Skeletal muscle satellite cell (primary cell): ENCODE measurements around the gene AEN.
"Not testable (repeated sequence)": the region's sequence is repeated elsewhere in the genome, so short reads cannot be mapped to it uniquely, and the experiment has no call there.

Experiments used
- H3K27me3 ChIP-seq: 2 replicates; pipeline ENCODE4 v1.7.0; 2013; ENCODE audit warnings: low read length; ENCODE audit not compliant: control insufficient read depth, insufficient read depth
- H3K36me3 ChIP-seq: 2 replicates; pipeline ENCODE4 v1.7.0; 2013; ENCODE audit warnings: mild to moderate bottlenecking, control low read depth, low read length; ENCODE audit not compliant: insufficient read depth
- H3K4me1 ChIP-seq: 2 replicates; pipeline ENCODE4 v1.7.0; 2013; ENCODE audit warnings: low read length; ENCODE audit not compliant: control insufficient read depth, insufficient read depth
- H3K4me2 ChIP-seq: 2 replicates; pipeline ENCODE4 v1.7.0; 2013; ENCODE audit warnings: mild to moderate bottlenecking, low read length
- H3K4me3 ChIP-seq: 2 replicates; pipeline ENCODE4 v1.7.0; 2013; ENCODE audit warnings: low read length
- H3K9ac ChIP-seq: 2 replicates; pipeline ENCODE4 v1.7.0; 2013; ENCODE audit warnings: mild to moderate bottlenecking, low read depth, low read length, moderate library complexity
- H3K9me3 ChIP-seq: replicated peaks from 2 replicates; pipeline ENCODE4 v1.7.0; 2013; ENCODE audit warnings: mild to moderate bottlenecking, control low read depth, low read length

AEN gene

DNA sequence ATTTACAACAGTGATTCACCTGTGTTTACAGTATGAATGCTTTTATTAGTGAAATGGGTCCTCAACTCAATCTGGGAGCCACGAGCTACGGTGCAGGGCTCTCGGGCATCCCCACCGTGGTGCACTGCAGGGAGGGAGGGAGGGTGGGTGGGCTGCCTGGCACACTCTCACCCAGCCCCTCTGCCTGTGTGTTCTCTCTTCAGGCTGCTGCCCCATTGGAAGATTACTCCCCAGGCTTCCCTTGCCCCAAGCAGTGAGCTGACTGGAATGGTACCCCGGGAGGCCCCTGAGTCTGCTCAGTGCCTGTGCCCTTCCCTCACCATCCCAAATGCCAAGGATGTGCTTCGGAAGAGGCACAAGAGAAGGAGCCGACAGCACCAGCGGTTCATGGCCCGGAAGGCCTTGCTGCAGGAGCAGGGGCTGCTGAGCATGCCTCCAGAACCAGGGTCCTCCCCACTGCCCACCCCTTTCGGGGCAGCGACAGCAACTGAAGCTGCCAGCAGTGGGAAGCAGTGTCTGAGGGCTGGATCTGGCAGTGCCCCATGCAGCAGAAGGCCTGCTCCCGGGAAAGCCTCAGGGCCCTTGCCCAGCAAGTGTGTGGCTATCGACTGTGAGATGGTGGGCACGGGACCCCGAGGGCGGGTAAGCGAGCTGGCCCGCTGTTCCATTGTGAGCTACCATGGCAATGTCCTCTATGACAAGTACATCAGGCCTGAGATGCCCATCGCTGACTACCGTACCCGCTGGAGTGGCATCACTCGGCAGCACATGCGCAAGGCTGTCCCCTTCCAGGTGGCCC is 5.0 kb downstream of the AEN start:
- peaks cover 35% of the 10 kb centered on the region for H3K4me1 ChIP-seq
- no peaks in the 10 kb centered on the region for H3K27me3 ChIP-seq
- no peak overlapping the region for H3K9ac ChIP-seq
- peaks cover 64% of the 10 kb centered on the region for H3K36me3 ChIP-seq
- H3K9me3 ChIP-seq = no peaks in the 10 kb centered on the region
- no peak overlapping the region for H3K4me3 ChIP-seq
- no peak overlapping the region for H3K4me2 ChIP-seq

GRCh38 chr15:88627463-88627862 is 6.3 kb downstream of the AEN start:
- H3K4me2 ChIP-seq = no peak overlapping the region
- H3K9me3 ChIP-seq = no peaks in the 10 kb centered on the region
- peaks cover 74% of the 10 kb centered on the region for H3K36me3 ChIP-seq
- H3K27me3 ChIP-seq = no peaks in the 10 kb centered on the region
- no peak overlapping the region for H3K9ac ChIP-seq
- H3K4me3 ChIP-seq = no peak overlapping the region
- H3K4me1 ChIP-seq = peaks cover 35% of the 10 kb centered on the region

- Histone ChIP-seq H3K4me2 (no peak overlapping the region), H3K4me3 (no peak overlapping the region), H3K9me3 (no peaks in the 10 kb centered on the region), H3K4me1 (peaks cover 32% of the 10 kb centered on the region), H3K36me3 (peaks cover 76% of the 10 kb centered on the region), H3K9ac (no peak overlapping the region), H3K27me3 (no peaks in the 10 kb centered on the region)
Measured at GRCh38 chr15:88628018-88628654, 7.0 kb downstream of the AEN start.

- H3K9ac ChIP-seq = no peak overlapping the region
- no peaks in the 10 kb centered on the region for H3K9me3 ChIP-seq
- H3K4me2 ChIP-seq = no peak overlapping the region
- H3K4me3 ChIP-seq = no peak overlapping the region
- peaks cover 22% of the 10 kb centered on the region for H3K4me1 ChIP-seq
- peaks cover 73% of the 10 kb centered on the region for H3K36me3 ChIP-seq
- no peaks in the 10 kb centered on the region for H3K27me3 ChIP-seq
Measured at GRCh38 chr15:88629071-88629470, 7.9 kb downstream of the AEN start.

DNA sequence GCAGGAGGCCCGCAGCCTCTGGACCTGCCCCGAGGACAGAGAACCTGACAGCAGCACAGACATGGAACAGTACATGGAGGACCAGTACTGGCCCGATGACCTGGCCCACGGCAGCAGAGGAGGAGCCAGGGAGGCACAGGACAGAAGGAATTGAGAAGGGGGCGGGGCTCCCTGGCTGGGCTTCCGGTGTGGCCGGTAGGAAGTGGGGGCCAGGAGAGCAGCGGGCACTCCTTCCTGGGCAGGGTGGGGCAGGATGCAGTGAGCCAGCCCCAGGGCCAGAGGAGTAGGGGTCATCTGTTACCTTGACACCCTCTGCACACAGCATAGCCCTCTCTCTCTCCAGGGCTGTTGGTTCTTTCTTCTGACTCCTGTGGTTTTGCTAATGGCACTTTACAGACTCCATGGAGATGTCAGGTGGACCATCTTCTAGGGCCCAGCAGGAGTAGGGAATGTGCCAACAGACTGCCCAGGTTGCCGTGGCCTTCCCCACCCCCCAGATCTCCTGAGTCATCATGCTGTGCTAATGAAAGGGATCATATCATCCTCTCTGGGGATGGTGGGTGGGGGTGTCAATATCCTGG is 9.1 kb downstream of the AEN start:
- no peaks in the 10 kb centered on the region for H3K9me3 ChIP-seq
- no peak overlapping the region for H3K9ac ChIP-seq
- peaks cover 13% of the 10 kb centered on the region for H3K4me1 ChIP-seq
- no peak overlapping the region for H3K4me2 ChIP-seq
- no peak overlapping the region for H3K4me3 ChIP-seq
- no peaks in the 10 kb centered on the region for H3K27me3 ChIP-seq
- H3K36me3 ChIP-seq = peaks cover 79% of the 10 kb centered on the region

DNA sequence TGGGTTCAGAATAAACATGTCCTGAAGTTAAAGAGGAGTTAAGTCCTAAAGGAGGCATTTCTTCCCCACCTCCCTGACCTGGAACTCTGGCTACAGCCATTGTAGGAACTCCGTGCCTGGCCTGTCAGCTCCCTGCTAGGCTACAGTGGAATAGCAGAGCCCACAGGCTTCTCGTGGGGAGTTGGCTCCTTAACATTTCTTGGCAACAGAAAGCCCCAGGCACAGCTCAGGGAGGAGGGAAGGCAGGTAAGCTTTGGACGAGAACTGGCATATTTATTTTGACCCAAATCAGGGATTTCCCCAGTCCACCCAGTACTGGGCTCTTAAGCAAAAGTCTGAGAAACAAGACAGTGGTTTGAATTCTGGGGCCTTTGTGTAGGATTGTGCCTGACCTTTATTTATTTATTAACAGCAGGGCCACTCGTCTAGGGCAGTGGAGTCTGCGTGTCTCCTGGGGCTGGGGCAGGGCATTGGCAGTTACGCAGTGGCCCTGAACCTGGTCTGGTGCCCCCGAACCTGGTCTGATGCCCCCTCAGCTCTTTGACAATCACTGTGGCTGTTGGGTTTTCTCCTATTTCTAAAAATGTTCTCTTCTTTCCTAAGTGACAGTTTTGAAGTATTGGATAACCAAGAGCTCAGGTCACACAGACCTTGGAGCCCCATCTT is 9.8 kb downstream of the AEN start:
- H3K9ac ChIP-seq = no peak overlapping the region
- H3K27me3 ChIP-seq = no peaks in the 10 kb centered on the region
- peaks cover 17% of the 10 kb centered on the region for H3K4me1 ChIP-seq
- no peaks in the 10 kb centered on the region for H3K9me3 ChIP-seq
- H3K4me2 ChIP-seq = no peak overlapping the region
- no peak overlapping the region for H3K4me3 ChIP-seq
- peaks cover 83% of the 10 kb centered on the region for H3K36me3 ChIP-seq

DNA sequence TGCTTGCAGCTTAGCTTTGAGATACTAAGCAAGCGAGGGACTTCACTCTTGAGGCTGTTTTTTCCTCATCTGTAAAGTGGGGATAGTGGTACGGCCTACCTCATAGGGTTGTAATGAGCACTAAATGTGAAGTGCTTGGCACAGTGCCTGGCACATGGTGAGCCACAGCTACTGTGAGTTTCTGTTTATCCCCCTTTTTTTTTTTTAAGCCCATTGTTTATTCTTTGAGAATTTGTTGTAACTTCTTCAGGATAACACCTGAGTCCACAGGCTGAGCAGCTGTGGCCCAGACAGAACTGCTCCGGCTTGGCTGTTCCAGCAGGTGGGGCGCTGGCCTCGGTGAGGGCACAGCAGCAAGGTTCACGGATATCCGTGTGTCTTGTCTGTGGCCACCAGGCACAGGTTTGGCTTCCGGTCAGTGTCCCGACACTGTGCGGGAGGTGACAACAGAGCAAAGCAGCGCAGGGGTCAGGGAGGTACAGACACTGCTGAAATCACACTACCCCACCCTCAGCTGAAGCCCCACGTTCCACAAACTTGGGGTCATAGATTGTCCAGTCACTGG is 10.4 kb downstream of the AEN start:
- Histone ChIP-seq H3K4me2 (no peak overlapping the region), H3K27me3 (no peaks in the 10 kb centered on the region), H3K9me3 (no peaks in the 10 kb centered on the region), H3K4me3 (no peak overlapping the region), H3K9ac (no peak overlapping the region), H3K4me1 (peaks cover 17% of the 10 kb centered on the region), H3K36me3 (peaks cover 77% of the 10 kb centered on the region)

DNA sequence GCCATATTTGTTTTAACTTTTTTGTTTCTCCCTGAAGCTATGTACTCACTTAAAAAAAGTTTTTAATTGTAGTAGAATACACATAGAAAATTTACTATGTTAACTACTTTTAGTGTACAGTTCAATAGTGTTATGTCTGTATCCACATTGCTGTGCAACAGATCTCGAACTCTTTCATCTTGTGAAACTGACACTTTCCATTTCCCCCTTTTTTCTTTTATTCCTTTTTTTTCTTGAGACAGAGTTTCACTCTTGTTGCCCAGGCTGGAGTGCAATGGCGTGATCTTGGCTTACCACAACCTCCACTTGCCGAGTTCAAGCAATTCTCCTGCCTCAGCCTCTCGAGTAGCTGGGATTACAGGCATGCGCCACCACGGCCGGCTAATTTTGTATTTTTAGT is 11.7 kb downstream of the AEN start:
- H3K4me3 ChIP-seq, H3K9ac ChIP-seq, H3K27me3 ChIP-seq, H3K4me2 ChIP-seq, H3K9me3 ChIP-seq: not testable (repeated sequence)
- H3K36me3 ChIP-seq = peaks cover 65% of the 10 kb centered on the region
- H3K4me1 ChIP-seq = peaks cover 21% of the 10 kb centered on the region

- H3K36me3 ChIP-seq = peaks cover 48% of the 10 kb centered on the region
- no peaks in the 10 kb centered on the region for H3K9me3 ChIP-seq
- no peak overlapping the region for H3K9ac ChIP-seq
- H3K4me3 ChIP-seq = no peak overlapping the region
- no peak overlapping the region for H3K4me2 ChIP-seq
- H3K27me3 ChIP-seq = no peaks in the 10 kb centered on the region
- peaks cover 34% of the 10 kb centered on the region for H3K4me1 ChIP-seq
Measured at GRCh38 chr15:88634449-88634848, 13.3 kb downstream of the AEN start.

DNA sequence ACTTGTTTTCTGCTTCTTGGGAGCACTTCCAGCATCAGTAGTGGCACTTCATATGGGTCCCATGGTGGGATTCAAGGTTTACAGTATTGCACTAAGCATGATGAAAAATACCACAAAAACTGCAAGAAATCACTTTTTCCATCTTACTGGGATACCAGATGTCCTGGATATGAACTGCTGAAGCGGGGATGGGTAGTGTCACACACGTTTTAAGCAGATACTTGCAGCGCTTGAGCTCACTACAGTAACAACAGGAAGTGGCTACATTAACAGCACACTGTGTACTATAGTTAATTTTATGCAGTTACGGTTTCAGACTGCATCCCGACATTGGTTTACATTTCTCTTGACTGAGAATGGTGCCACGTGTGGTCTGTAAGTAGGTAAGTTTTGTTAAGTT is 14.2 kb downstream of the AEN start:
- H3K36me3 ChIP-seq = peaks cover 40% of the 10 kb centered on the region
- peaks cover 28% of the 10 kb centered on the region for H3K4me1 ChIP-seq
- no peak overlapping the region for H3K4me3 ChIP-seq

GRCh38 chr15:88636050-88636449 is 14.9 kb downstream of the AEN start:
- H3K4me1 ChIP-seq = peaks cover 24% of the 10 kb centered on the region
- no peak overlapping the region for H3K9ac ChIP-seq
- no peak overlapping the region for H3K4me3 ChIP-seq

More for the DNA sequence above, 14.2 kb downstream of the AEN start:
- no peak overlapping the region for H3K9ac ChIP-seq
- no peaks in the 10 kb centered on the region for H3K27me3 ChIP-seq
- H3K9me3 ChIP-seq = no peaks in the 10 kb centered on the region
- H3K4me2 ChIP-seq = no peak overlapping the region

More at GRCh38 chr15:88636050-88636449, 14.9 kb downstream of the AEN start:
- peaks cover 32% of the 10 kb centered on the region for H3K36me3 ChIP-seq
- H3K9me3 ChIP-seq = no peaks in the 10 kb centered on the region
- H3K4me2 ChIP-seq = no peak overlapping the region
- no peaks in the 10 kb centered on the region for H3K27me3 ChIP-seq
